ENCODE results near the gene TNNT3. TPM values are rescaled to one million over a fixed set of nuclear protein-coding genes. Genes with fewer than 3 reads are reported as not detected.

The TNNT3 gene
- total and polyA plus RNA-seq, 8 donors, result 0.75 to 14.5 (median 3.1) TPM; not detected in 3

GRCh38 chr11:1935156-1936071 is 15.9 kb downstream of the TNNT3 start:
- Histone ChIP-seq H3K4me3 (no peak overlapping the region), H3K9me3 (no peaks in the 10 kb centered on the region), H3K36me3 (no peaks in the 10 kb centered on the region), H3K27me3 (peaks cover 0 to 29% (median 0%) of the 10 kb centered on the region in 3 donors), H3K27ac (no peak overlapping the region), H3K4me1 (peaks cover 0 to 10% (median 9%) of the 10 kb centered on the region in 4 donors)
- DNase-seq, result no peak
- intact Hi-C loops (cut with DNase I; ENCODE audit: low total_unique reads), result loop anchor here (2.0 kb wide), 1 partner anchor 23 kb away; no protein-coding TSS in a partner anchor
- WGBS, 5 donors, result 75 to 85% (median 82%) methylated on average over 9 to 33 of the region's 33 CpGs
- no peak for TF ChIP-seq EP300 (IDR thresholded peaks at IDR 0.05)
- TF ChIP-seq POLR2AphosphoS5 (IDR thresholded peaks at IDR 0.05), result no peak
- TF ChIP-seq POLR2A (IDR thresholded peaks at IDR 0.05), result no peak
- TF ChIP-seq, protein P1, sequence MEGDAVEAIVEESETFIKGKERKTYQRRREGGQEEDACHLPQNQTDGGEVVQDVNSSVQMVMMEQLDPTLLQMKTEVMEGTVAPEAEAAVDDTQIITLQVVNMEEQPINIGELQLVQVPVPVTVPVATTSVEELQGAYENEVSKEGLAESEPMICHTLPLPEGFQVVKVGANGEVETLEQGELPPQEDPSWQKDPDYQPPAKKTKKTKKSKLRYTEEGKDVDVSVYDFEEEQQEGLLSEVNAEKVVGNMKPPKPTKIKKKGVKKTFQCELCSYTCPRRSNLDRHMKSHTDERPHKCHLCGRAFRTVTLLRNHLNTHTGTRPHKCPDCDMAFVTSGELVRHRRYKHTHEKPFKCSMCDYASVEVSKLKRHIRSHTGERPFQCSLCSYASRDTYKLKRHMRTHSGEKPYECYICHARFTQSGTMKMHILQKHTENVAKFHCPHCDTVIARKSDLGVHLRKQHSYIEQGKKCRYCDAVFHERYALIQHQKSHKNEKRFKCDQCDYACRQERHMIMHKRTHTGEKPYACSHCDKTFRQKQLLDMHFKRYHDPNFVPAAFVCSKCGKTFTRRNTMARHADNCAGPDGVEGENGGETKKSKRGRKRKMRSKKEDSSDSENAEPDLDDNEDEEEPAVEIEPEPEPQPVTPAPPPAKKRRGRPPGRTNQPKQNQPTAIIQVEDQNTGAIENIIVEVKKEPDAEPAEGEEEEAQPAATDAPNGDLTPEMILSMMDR (IDR thresholded peaks at IDR 0.05), result no peak

- no peak overlapping the region for H3K27ac ChIP-seq
- WGBS, 5 donors, result 73 to 89% (median 86%) methylated on average over 6 to 34 of the region's 34 CpGs
- no peak for DNase-seq
- H3K36me3 ChIP-seq, result no peaks in the 10 kb centered on the region
- H3K27me3 ChIP-seq, result peaks cover 0 to 29% (median 0%) of the 10 kb centered on the region in 3 donors
- intact Hi-C loops (cut with DNase I; ENCODE audit: low total_unique reads), result no loop called here
- H3K9me3 ChIP-seq, result no peaks in the 10 kb centered on the region
- no peak for TF ChIP-seq POLR2A (IDR thresholded peaks at IDR 0.05)
- H3K4me3 ChIP-seq, result no peak overlapping the region
- peaks cover 0 to 10% (median 9%) of the 10 kb centered on the region in 4 donors for H3K4me1 ChIP-seq
These were observed 16.7 kb downstream of the TNNT3 start for GRCh38 chr11:1936072-1936780.

DNA sequence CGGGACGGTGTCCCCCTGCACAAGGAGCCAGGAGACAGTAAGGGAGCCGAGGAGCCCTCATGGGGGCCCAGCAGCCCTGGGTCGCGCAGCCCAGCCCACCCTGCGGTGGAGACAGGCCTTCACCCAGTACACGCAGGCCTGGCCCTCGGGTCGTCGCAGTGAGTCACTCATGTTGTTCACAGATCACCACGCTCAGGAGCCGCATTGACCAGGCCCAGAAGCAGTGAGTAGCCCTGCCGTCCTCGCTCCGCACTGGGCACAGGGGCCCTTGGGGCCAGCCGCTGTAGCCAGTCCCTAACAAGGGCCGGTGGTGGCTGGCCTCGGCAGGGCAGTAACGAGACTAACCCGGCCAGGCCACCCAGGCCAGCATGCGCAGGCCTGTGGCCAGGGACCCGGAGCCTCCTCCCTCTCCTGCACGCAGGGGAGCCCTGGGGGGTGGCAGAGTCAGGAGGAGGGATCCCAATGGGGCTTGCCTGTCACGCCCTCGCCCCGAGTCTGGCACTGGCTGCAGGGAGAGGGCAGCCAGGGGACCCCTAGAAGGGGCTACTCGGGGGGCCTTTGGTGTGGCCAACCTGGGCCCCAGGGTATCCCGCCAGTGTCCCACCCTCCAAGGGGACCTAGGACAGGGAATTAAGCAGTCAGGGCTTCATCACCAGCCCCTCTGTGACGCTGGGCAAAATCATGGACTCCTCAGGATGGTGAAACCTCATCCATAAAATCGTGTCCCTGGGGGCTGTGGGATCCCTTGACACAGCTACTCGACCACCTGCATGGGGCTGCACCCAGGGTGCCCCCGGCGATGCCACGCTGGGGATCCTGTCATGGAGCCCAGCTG is 17.5 kb downstream of the TNNT3 start:
- Histone ChIP-seq H3K4me1 (peaks cover 0 to 10% (median 9%) of the 10 kb centered on the region in 4 donors), H3K27me3 (peaks cover 0 to 29% (median 0%) of the 10 kb centered on the region in 3 donors), H3K36me3 (no peaks in the 10 kb centered on the region), H3K27ac (no peak overlapping the region), H3K9me3 (no peaks in the 10 kb centered on the region), H3K4me3 (no peak overlapping the region)
- no peak for DNase-seq
- intact Hi-C loops (cut with DNase I; ENCODE audit: low total_unique reads), result no loop called here
- TF ChIP-seq EP300 (IDR thresholded peaks at IDR 0.05) (no peak), POLR2A (IDR thresholded peaks at IDR 0.05) (no peak), POLR2AphosphoS5 (IDR thresholded peaks at IDR 0.05) (no peak)
- TF ChIP-seq, protein P1 (IDR thresholded peaks at IDR 0.05), result no peak
- WGBS, 5 donors, result 82 to 92% (median 83%) methylated on average over 16 to 34 of the region's 34 CpGs

DNA sequence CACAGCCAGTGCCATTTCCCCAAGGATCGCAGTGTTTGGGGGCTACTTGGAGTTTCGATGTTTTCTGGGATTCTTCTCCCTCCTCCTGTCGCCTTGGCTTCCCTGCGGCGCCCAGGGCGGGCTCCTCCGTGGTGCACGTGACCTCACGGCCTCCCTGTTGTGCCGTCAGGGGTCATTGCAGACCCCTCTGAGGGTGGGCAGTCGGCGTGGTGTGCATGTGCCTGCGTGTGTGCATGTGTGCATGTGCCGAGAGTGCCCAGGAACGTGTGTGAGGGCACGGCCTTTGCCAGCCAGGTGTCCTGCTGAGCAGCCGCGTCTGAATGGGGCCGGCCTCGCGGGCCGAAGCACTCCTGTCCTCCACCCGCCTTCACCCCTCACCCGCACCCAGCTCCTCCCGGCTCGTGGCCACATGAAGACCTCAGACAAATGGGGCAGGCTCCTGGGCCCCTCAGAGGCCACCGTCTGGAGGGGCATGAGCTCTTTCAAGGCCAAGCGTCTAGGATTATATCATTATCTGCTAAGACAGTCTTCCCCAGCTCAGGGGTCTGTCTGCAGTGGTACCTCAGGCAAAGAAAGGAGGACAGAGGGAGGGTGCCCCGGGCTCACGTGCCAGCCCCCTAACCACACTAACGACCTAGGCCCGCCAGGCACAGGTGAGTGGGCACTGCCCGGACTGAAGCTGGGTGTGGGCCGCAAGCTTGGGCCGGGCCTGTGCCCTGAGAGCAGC is 18.3 kb downstream of the TNNT3 start:
- Histone ChIP-seq H3K27ac (no peak overlapping the region), H3K36me3 (no peaks in the 10 kb centered on the region), H3K4me1 (peaks cover 0 to 10% (median 9%) of the 10 kb centered on the region in 4 donors), H3K27me3 (peaks cover 0 to 29% (median 0%) of the 10 kb centered on the region in 3 donors), H3K4me3 (no peak overlapping the region), H3K9me3 (no peaks in the 10 kb centered on the region)
- TF ChIP-seq, protein P1 (IDR thresholded peaks at IDR 0.05), result no peak
- TF ChIP-seq EP300 (IDR thresholded peaks at IDR 0.05), result no peak
- no peak for TF ChIP-seq POLR2AphosphoS5 (IDR thresholded peaks at IDR 0.05)
- TF ChIP-seq POLR2A (IDR thresholded peaks at IDR 0.05), result no peak
- whole genome bisulfite sequencing, 5 donors, result 82 to 85% (median 83%) methylated on average over 17 to 35 of the region's 35 CpGs
- DNase-seq, result no peak
- intact Hi-C loops (cut with DNase I; ENCODE audit: low total_unique reads), result no loop called here

Measured in stomach (tissue), 9 donors.